Stimulated activated CD8-positive, alpha-beta memory T cell treated with anti-CD3 and anti-CD28 coated beads, Interleukin-12 subunit alpha, Interleukin-12 subunit beta, amount 100 ng/mL, for 24 hours (primary cell): ENCODE measurements around the gene TNFSF13.

ENCODE experiments used
- DNase-seq: peaks from one replicate; pipeline ENCODE4 v3.0.0-alpha.2; 2020; ENCODE audit errors: extremely low read depth

TNFSF13 gene, protein sequence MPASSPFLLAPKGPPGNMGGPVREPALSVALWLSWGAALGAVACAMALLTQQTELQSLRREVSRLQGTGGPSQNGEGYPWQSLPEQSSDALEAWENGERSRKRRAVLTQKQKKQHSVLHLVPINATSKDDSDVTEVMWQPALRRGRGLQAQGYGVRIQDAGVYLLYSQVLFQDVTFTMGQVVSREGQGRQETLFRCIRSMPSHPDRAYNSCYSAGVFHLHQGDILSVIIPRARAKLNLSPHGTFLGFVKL

DNA sequence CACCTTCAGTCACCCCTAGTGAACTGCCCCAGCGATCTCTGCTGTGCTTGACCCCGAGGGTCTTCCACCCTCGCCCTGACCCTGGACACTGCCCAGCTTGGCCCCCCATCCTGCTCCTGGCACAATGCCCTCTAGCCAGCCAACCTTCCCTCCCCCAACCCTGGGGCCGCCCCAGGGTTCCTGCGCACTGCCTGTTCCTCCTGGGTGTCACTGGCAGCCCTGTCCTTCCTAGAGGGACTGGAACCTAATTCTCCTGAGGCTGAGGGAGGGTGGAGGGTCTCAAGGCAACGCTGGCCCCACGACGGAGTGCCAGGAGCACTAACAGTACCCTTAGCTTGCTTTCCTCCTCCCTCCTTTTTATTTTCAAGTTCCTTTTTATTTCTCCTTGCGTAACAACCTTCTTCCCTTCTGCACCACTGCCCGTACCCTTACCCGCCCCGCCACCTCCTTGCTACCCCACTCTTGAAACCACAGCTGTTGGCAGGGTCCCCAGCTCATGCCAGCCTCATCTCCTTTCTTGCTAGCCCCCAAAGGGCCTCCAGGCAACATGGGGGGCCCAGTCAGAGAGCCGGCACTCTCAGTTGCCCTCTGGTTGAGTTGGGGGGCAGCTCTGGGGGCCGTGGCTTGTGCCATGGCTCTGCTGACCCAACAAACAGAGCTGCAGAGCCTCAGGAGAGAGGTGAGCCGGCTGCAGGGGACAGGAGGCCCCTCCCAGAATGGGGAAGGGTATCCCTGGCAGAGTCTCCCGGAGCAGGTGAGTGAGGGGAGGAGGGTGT, at the start of gene TNFSF13:
TSS of gene TNFSF13 (plus strand) at position 207 of the 776 bp plus-strand sequence. CDS start at position 497, 290 bp downstream.
- no peak for DNase-seq

DNA sequence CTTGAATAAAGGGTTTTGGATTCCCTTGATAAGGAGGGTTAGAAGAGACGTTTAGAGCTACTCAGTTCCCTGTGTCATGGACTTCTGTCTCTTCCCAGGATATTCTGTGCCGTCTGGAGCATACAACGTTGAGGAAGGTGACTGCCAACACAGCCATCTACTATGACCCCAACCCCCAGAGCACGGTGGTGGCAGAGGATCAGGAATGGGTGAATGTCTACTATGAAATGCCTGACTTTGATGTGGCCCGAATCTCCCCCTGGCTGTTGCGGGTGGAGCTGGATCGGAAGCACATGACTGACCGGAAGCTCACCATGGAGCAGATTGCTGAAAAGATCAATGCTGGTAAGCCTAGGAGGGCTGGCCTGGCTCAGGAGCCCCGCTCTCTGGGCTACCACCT, 49.7 kb upstream of the TNFSF13 start:
- no peak for DNase-seq

DNA sequence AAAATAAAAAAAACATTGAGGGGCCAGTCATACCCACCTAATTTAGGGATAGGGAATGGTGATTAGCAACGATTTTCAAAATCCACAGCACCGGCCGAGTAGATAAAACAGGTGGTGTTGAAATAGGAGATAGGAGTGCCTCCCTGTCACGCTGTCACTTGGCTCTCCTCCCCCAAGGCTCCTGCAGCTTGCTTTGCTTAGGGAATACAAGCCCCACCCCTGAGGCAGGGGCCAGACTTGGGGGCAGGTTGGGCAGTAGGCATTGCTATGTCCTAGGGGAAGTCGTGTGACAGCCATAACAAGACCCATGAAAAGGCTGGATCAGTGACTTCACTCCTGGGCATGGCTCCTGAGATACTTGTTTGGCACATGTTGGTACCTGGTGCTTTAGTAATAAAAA, 48.6 kb upstream of the TNFSF13 start:
- DNase-seq = no peak

DNA sequence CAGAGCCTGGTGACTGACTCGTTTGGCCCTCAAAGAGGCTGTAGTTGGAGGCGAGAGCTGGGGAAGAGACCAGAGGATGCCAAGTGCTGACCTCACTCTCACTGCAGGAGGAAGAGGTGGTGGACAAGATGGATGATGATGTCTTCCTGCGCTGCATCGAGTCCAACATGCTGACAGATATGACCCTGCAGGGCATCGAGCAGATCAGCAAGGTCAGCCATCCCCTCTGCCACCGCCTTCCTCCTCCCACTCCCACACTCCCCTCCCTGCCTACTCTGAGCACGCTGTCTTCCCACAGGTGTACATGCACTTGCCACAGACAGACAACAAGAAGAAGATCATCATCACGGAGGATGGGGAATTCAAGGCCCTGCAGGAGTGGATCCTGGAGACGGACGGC, 47.4 kb upstream of the TNFSF13 start:
- DNase-seq = no peak

DNA sequence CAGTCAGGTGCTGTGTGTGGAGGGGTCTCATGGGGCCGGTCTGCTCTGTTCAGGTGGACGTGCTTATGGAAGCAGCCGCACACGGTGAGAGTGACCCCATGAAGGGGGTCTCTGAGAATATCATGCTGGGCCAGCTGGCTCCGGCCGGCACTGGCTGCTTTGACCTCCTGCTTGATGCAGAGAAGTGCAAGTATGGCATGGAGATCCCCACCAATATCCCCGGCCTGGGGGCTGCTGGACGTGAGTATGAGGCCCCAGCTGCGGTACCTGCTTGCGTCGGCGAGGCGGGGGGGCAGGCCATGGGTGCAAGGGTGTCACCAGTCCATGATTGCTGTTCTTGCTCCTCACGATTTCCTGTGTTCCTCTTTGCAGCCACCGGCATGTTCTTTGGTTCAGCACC, 46.4 kb upstream of the TNFSF13 start:
- no peak for DNase-seq

DNA sequence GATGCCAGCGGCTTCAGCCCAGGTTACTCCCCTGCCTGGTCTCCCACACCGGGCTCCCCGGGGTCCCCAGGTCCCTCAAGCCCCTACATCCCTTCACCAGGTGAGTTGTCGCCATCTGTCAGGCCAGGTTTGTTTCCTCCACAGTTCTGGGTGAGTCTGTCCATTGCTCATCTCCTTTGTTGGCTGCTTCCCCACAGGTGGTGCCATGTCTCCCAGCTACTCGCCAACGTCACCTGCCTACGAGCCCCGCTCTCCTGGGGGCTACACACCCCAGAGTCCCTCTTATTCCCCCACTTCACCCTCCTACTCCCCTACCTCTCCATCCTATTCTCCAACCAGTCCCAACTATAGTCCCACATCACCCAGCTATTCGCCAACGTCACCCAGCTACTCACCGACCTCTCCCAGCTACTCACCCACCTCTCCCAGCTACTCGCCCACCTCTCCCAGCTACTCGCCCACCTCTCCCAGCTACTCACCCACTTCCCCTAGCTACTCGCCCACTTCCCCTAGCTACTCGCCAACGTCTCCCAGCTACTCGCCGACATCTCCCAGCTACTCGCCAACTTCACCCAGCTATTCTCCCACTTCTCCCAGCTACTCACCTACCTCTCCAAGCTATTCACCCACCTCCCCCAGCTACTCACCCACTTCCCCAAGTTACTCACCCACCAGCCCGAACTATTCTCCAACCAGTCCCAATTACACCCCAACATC, 45.6 kb upstream of the TNFSF13 start:
- DNase-seq = no peak

DNA sequence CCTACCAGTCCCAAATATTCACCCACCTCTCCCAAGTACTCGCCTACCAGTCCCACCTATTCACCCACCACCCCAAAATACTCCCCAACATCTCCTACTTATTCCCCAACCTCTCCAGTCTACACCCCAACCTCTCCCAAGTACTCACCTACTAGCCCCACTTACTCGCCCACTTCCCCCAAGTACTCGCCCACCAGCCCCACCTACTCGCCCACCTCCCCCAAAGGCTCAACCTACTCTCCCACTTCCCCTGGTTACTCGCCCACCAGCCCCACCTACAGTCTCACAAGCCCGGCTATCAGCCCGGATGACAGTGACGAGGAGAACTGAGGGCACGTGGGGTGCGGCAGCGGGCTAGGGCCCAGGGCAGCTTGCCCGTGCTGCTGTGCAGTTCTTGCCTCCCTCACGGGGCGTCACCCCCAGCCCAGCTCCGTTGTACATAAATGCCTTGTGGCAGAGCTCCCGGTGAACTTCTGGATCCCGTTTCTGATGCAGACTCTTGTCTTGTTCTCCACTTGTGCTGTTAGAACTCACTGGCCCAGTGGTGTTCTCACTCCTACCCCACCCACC, 44.6 kb upstream of the TNFSF13 start:
- no peak for DNase-seq

DNA sequence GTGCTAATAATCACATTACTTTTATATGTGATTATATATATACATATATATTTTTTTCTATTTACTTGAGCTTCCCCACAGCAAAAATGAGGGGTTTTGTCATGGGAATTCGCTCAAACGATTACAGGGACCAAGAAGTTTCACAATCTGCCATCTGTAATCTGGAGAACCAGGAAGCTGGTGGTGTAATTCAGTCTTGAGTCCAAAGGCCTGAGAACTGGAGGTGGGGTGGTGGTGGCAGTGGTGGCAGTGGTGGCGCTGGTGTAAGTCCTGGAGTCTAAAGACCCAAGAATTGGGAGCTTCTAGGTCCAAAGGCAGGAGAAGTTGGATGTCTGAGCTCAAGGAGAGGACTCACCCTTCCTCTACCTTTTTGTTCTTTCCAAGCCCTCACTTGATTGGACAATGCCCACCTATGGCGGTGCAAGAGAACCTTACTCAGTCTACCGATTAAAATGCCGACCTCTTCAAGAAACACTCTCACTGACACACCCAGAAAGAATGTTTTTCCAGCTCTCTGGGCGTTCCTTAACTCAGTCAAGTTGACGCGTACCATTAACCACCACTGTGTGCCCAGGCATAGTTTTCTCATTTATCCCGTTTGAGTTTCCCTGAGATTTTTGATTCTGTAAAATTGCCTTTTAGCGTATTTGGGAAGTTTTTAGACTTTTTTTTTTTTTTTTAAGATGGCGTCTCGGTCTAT, 42.5 kb upstream of the TNFSF13 start:
- DNase-seq = no peak

DNA sequence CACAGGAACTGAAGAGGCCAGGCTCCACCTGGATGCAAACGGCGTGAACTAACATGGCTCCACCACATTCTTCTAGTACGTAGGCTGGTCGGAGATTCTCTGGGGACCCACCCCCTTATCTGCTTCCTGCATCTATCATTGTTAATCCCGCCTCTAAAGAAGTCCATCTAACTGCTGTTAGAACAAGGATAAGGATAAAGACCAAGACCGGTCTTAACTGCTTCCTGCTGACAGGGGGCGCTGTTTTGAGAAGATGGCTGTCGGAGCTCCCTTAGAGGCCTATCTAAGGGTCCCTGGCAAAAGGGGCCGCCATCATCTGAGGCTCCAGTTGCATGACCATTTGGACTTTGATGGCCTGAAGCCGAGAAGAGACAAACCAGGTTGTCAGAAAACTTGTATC, 35.5 kb upstream of the TNFSF13 start:
- peak; percentile 5 for DNase-seq

DNA sequence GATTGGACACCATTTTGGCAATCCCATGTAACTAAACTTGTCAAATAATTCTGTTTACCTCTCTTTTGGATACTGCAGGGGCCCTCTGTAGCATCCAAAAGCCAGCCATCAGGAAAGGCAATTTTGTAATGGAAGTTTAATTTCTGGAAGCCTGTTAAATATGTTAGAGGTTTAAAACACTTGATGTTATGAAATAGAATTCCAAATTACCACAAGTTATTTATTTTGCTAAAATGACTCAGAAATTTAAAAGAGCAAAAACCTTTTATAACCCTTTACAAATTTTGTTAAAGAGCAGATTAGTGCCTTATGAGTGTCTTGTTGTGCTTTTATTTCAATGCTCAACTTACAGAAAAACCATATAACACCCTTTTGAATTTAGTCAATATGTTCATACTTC, 29.7 kb upstream of the TNFSF13 start:
- no peak for DNase-seq

DNA sequence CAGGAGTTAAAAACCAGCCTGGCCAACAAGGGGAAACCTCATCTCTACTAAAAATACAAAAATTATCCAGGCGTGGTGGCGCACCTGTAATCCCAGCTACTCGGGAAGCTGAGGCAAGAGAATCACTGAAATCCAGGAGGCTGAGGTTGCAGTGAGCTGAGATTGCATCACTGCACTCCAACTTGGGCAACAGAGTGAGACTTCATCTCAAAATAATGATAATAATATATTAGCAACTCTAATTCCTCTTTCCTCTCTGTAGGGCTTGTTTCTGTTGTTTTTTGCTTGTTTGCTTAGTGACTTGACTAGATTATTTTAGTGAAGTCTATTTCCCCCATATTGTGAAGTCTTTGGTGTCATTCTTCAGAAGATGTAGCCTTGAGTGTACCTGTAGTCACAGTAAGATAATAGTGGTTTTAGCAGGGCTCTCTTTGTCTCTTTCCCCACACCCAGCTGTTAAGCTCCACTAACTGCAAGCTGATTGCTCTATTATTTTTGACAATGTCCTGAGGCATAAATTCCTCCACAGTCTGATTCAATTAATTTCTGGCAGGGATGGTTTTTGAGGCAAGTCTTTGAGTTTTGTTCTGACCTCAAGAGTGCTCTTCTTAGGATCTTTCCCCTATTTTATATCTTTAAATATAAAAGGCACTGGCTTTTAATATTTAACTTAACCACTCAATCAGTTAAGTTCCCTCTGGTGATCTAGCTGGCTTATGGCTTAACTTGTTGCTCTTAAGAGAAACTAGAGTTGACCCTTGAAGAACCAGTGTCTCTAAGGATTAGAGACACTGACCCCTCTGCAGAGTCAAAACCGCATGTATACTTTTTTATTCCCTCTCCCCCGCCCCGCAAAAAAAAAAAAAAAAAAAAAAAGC, 28.3 kb upstream of the TNFSF13 start:
- DNase-seq = no peak

DNA sequence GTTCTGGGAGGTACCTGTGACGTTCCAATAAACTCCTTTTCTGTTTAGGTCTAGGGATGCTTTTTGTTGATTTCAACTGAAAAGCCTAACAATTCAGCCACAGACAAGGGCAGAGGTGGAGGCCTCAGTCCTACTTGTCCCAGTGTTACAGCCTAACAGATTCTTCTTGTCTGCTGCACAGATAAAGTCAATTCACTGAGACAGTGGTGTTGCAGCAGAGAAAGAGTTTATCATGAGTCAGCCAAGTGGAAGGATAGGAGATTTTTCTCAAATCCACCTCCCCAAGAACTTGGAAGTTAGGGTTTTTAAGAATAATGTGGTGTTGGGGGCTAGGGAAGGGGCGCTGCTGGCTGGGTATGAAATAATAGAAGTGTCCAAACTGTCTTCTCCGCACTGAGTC, 20.5 kb upstream of the TNFSF13 start:
- no peak for DNase-seq

DNA sequence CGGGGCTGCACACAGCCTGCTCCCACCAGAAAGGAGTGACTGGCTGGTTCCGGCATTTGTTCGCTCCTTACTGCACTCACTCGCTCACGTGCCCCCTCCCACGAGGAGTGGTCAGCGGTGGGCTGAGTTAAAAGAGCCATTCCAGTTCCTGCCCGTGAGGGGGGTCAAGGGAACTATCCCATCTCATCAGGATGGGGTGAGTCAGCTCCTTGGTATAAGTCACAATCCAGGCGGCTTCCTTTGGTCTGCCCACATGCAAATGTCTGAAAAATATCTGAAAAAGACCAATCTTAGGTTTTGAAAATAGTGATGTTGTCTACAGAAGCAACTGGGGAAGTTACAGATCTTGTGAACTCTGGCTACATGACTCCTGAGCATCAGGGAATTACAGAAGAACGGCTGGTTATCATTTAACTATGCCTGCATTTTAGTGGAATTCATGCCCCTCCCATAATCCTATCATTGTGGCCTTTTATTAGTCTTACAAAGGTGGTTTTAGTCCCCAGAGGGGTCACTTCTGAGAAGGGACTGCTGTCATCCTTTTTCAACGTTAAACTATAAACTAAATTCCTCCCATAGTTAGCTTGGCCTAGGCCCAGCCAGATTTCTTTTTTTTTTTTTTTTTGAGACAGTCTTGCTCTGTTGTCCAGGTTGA, 19.5 kb upstream of the TNFSF13 start:
- DNase-seq = no peak

DNA sequence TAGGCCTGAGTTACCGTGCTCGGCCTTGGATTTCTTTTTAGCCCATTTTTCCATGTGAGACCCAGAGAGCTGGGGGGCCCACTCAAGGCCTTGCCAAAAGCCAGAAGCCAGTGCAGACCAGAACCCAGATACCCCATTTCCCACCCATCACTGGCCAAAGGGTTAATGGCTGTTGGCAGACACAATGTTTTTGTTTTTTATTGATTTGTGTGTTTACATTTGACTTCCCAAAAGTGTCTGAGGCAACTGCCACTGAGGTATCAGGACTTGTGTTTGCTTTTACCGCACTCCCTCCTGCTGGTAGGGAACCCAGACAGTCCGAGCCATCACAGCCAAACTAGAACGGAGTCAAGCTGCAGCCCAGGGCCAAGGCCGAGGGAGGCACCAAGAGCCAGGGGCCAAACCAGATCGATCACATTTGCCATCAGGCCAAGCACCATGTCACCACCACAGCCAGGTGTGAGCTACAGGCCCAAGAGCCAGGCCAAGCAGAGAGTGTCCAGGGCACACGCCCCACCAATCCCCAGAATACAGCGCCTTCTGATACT, 17.4 kb upstream of the TNFSF13 start:
- no peak for DNase-seq

DNA sequence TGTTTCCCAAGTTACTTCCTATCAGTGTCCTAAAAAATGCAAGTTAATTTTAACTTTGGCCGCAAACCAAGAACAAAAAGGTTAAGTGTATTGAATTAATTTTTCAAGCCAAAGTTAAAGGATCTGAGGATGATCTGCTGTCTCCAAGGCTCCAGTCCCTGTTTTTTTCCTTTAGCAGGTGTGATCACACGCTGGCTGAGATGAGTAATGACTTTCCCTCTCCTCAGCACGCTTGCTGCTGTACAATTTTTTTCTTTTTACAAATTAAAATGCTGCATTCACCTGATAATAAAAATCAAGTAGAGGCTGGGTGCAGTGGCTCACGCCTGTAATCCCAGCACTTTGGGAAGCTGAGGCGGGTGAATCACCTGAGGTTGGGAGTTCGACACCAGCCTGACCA, 13.6 kb upstream of the TNFSF13 start:
- no peak for DNase-seq

DNA sequence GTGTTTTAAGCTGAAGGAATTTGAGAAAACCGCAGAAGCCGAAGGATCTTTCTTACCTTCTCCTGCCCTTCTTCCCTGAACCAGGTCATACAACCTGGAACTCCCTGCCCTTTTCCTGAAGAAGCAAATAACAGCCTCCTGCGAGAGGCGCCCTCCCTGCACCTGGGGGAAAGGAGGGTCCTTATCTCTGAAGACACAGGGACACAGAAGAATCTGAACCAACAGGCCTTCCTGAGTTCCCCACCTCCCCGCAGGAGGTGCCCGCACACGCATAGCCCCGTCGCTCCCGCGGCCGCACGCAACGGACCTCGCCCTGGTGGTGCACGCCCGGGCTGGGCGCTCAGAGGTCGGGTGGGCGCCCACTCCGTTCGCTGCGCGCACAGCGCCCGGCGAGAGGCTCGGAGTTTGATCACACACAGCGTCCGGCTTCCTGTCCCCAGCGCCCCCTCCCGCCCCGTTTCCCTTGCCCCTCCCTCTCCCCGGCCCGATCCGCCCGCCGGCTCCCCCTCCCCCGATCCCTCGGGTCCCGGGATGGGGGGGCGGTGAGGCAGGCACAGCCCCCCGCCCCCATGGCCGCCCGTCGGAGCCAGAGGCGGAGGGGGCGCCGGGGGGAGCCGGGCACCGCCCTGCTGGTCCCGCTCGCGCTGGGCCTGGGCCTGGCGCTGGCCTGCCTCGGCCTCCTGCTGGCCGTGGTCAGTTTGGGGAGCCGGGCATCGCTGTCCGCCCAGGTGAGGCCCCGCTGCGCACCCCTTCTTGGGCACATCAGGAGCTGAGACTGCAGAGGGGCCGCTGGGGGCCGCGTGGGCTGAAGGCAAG, 9.8 kb upstream of the TNFSF13 start, which contains the start of gene TNFSF12:
TSS of gene TNFSF12 (plus strand) at position 474 of the 816 bp plus-strand sequence. CDS start at position 570, 96 bp downstream.
- no peak for DNase-seq

DNA sequence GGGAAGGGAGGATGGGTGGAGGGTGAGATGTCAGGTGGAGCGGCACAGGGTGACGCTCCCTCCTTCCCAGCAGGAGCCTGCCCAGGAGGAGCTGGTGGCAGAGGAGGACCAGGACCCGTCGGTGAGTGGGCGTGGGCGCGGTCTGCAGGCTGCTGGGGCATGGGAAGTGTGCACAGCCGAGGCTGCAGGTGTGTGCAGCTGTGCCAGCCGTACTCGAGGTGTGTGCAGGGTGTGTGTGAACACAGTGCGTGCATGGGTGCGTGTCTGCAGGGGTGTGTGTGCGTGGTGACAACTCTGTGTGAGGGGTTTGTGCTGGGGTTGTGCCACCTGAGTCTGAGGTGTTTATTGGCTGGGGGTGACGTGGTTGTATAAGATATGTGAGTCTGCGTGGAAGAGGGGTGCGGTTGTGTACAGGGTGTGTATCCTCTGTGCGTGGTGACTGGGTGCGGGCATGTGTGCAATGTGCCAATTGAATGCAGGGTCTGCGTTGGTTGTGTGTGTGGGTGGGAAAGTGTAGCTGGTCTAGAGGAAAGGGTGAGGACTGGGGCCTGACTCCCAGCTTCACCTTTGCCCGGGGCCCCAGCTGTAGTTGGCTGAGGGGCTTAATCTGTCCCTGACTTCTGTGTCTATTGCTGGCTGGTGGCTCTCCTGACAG, 9.0 kb upstream of the TNFSF13 start:
- DNase-seq = no peak

DNA sequence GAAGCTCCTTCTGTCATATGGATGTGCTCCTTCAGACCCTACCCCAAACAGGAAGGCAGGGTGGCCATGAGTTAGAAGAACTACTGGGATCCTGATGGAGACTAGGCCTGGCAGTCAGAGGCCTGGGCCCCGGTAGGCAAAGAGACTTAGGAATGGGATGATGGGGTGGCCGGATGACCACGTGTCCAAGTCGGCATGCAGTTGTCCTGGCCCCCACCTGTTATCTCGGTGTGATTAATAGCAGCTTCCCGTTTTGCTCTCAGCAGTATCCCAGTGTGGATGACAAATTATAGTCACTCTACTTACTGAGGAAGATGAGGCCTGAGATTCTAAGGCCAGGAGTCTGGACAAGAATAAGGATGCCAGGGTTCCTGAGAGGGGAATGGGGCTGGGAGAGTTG, 8.2 kb upstream of the TNFSF13 start:
- no peak for DNase-seq

DNA sequence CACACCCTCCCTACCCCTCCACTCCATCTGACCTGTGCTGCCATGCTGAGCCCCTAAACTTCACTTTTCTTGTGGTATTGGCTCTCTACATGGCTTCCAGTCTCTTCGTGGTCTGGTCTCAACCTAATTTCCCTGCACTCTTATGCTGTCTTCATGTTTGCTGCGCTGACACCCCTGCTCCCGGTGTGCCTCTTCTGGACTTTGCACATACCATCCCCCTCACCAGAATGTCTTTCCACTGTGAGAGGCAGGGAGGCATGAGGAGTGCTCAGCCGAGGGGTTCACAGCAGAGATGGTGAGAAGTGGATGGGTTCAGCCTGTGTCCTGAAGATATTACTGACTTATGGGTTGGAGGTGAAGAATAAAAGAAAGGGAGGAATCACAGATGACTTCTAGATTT, 7.2 kb upstream of the TNFSF13 start:
- DNase-seq = no peak
